GM19023 (cell line): Measurements from ENCODE around the gene SLIT3.
"Not testable (repeated sequence)": the region's sequence is repeated elsewhere in the genome, so short reads cannot be mapped to it uniquely, and the experiment has no call there.

ENCODE experiments used
- ATAC-seq: cut with Tn5 transposase; IDR thresholded peaks from one replicate; pipeline ENCODE4 v1.9.1; 2021; ENCODE audit warnings: mild to moderate bottlenecking, moderate library complexity; ENCODE audit not compliant: unreplicated experiment

SLIT3 gene

DNA sequence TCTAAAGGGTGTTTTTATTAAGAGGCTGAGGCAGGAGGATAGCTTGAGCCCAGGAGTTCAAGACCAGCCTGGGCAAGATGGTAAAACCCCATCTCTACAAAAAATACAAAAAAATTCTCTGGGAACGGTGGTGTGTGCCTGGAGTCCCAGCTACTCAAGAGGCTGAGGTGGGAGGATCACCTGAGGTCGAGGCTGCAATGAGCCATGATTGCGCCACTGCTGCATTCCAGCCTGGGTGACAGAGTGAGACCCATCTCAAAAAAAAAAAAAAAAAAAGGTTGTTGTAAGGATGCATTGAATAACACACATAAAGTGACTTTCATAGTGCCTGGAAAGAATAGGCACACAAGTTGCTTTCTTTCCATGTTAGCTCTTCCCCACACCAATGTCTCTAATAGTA, 662.1 kb downstream of the SLIT3 start:
- ATAC-seq, result not testable (repeated sequence)

DNA sequence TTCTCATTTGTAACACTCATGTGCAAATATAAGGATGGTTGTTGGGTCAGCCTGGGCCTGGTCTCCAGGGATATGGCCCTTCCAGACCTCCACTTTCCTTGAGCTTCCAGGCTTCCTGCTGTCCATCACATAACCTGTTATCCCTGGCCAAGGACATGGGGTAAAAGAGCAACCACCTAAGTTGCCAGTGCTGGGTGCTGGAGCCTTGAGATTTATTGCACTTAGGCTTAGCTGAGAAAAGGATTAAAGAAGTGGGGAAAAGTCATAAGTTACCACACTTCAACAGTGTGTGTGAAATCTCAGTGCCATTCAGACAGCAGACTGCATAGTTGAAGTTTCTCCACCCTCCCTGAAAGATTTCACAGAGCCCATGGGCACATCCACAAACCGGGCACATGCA, 663.1 kb downstream of the SLIT3 start:
- ATAC-seq, result no peak

DNA sequence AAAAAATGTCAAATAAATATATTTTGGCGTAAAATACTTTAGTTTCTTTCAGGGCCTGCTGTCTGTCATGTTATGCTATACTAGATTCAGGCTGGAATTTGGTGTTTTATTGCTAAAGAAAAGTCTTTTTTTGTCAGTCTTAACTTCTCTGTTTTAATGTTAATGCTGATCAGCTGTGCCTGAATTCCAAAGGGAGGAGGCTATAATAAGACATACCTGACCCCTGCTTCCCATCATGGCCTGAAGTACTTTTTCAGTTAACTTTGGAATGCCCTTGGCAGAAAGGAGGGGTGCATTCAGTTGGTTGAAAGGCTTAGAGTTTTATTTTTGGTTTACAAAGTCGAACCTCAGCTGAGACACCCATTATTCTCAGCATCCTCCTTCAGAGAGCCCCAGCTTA, 663.7 kb downstream of the SLIT3 start:
- ATAC-seq, result no peak

DNA sequence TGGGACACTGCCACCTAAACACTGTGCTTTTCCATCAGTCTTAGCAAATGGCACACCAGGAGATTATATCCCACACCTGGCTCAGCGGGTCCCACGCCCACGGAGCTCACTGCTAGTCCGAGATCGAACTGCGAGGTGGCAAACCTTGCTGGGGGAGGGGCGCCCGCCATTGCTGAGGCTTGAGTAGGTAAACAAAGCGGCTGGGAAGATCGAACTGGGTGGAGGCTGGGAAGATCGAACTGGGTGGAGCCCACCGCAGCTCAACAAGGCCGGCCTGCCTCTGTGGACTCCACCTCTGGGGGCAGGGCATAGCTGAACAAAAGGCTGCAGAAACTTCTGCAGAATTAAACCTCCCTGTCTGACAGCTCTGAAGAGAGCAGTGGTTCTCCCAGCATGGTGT, 670.0 kb downstream of the SLIT3 start:
- ATAC-seq, result not testable (repeated sequence)

DNA sequence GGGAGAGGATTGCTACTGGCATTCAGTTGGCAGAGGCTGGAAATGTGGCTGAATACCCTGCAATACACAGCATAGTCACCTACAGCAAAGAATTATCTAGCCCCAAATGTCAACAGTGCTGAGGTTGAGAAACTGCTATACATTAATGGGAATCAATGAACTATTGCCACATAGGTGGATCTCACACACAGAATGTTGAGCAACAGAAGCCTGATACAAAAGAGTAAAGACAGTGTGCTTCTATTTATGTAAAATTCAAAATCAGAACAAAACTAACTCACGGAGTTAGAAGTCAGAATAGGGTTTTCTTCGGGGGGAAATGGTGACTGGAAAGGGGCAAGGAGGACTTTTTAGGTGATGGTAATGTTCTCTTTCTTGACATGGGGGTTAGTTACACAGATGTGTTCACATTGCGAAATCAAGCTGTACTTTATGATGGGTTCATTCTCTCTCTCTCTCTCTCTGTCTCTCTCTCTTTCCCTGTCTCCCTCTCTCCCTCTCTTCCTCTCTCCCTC, 676.0 kb downstream of the SLIT3 start:
- ATAC-seq, result no peak

DNA sequence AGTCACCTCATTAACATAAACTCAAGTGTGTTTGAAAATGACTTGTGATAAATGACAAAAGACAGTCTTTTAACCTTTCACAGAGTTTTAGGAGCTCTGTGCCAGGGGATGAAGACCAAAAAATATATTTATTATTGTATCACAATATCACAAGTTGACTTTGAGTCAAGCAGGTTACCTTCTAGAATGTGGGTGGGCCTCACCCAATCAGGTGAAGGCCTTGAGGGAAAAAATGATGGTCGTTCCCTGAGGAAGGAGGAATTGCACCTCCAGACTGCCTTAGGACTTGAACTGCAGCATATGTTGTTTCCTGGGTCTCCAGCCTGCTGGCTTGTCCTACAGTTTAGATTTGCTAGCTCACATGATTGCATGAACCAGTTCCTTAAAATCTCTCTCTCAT, 680.1 kb downstream of the SLIT3 start:
- ATAC-seq, result no peak

DNA sequence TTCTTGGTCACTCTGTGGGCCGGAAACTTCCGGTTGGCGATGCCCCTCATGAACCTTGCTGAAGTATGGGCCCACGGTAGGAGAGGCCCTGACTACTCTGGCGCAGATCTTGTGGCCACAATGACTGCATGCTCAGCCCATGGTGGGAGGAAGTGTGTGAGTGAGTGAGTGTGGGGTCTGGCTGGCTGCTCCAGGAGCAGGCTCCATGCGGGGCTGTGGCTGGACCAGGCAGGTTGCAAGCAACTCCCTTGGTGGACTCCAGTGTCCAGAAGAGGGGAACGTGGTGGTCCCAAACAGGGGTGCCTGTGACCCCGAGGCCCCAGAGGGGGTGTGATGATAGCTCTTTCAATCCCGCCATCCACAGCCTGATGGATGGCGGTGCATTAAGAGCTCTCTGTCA, 686.3 kb downstream of the SLIT3 start:
- no peak for ATAC-seq

DNA sequence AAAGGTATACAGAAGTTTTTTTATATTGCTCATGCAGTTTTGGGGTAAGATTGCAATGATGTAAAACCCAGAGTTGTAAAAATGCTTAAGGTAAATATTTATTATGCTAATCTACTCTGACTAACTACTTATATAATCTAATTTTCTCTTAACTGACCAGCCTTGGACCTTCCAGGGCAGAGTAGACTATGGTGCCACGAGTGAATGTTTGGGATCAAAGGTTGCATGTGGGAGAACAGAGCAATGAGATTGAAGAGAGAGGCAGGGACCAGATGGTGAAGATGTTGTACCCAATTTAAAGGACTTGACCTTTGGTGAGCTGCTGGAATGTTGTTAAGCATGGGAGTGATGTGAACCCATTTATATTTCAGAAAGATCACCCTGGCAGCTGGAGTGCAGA, 686.9 kb downstream of the SLIT3 start:
- no peak for ATAC-seq

DNA sequence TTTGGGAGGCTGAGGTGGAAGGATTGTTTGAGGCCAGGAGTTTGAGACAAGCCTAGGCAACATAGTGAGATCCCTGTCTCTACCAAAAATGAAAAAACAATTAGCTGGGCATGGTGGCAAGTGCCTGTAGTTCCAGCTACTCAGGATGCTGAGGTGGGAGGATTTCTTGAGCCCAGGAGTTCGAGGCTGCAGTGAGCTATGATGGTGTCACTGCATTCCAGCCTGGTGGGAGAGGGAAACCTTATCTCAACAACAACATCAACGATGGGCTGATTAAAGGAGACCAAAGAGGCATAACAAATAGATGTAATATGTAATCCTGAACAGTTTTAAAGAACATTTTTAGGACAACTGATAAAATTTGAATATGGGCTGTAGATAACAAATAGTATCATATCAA, 687.5 kb downstream of the SLIT3 start:
- ATAC-seq, result no peak

DNA sequence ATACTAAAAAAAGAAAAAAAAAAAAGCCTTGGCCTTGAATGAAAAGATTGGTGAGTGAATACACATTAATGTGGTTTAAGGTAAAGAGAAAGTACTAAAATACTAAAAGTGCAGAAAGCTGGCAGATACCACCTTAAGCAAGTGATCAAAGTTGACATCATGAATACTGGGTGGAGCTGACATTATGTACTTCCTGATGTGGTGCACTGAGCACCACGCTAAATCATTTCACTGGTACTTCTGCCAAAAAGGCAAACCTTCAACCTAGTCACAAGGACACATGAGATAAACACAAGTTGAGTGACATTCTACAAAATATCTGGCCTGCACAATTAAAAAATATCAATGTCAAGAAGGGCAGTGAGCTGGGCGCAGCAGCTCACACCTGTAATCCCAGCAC, 687.9 kb downstream of the SLIT3 start:
- no peak for ATAC-seq

DNA sequence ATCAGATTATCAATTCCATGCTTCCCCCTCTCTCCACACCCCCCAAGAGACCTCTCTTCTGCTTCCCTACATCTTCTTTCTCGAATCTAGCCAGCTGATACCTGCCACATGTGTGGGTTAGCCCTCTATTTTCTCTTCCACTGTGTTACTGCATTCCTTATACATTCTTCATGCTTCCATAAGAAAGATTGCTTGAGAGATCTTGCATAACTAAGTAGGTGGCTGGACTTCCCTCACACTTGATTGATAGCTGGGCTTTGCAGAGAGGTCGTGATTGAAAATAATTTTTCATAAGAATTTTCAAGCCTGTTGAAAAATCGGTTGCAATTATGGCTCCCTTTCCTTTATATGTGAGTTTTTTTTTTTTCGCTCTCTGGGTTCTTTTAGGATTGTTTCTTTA, 688.8 kb downstream of the SLIT3 start:
- no peak for ATAC-seq
